ENCODE results near the gene CDHR2. TPM values are rescaled to one million over a fixed set of nuclear protein-coding genes. Genes with fewer than 3 reads are reported as not detected.

CDHR2 gene
- total and polyA plus RNA-seq, 2 donors from 2014 or later: 4.2 to 8.0 TPM

DNA sequence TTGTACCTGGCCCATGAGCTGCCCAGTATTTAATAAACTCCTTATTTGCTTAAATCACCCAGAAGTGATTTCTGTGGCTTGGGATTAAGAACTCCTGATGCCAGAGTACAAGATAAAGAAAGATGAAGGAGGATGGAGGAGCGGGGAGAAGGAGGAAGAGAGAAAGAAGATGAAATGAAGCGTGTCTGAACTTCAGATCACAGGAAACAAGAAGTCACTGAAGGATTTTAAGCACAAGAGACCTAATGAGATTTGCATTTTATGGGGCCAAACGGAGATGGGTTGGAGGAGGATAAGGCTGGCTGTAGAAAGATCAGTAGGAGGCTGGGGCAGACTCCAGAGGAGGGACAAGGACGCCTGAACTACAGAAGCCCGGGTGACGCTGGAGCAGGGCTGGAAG lies 84.5 kb downstream of the CDHR2 start:
- Histone ChIP-seq H3K4me3 (ENCODE audit: low read length in 3 of 3) (no peak overlapping the region), H3K27me3 (ENCODE audit: control insufficient read depth, insufficient read depth, low read length) (peaks cover 25% of the 10 kb centered on the region), H3K9ac (ENCODE audit: low read length in 3 of 3) (no peak overlapping the region), H3K27ac (ENCODE audit: low read depth in 2 of 2, low read length in 2 of 2) (no peak overlapping the region), H3K9me3 (ENCODE audit: control insufficient read depth in 2 of 3, insufficient read depth in 1 of 3, low read length in 3 of 3) (no peaks in the 10 kb centered on the region), H3K36me3 (ENCODE audit: control insufficient read depth in 2 of 3, insufficient read depth in 3 of 3, low read length in 3 of 3) (no peaks in the 10 kb centered on the region), H3K4me1 (ENCODE audit: control insufficient read depth in 2 of 3, insufficient read depth in 2 of 3, low read depth in 1 of 3, low read length in 3 of 3) (peaks cover 0 to 7% (median 0%) of the 10 kb centered on the region in 3 donors)
- DNase-seq (no peak), FAIRE-seq (no peak)
- TF ChIP-seq, protein P1, sequence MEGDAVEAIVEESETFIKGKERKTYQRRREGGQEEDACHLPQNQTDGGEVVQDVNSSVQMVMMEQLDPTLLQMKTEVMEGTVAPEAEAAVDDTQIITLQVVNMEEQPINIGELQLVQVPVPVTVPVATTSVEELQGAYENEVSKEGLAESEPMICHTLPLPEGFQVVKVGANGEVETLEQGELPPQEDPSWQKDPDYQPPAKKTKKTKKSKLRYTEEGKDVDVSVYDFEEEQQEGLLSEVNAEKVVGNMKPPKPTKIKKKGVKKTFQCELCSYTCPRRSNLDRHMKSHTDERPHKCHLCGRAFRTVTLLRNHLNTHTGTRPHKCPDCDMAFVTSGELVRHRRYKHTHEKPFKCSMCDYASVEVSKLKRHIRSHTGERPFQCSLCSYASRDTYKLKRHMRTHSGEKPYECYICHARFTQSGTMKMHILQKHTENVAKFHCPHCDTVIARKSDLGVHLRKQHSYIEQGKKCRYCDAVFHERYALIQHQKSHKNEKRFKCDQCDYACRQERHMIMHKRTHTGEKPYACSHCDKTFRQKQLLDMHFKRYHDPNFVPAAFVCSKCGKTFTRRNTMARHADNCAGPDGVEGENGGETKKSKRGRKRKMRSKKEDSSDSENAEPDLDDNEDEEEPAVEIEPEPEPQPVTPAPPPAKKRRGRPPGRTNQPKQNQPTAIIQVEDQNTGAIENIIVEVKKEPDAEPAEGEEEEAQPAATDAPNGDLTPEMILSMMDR (IDR thresholded peaks at IDR 0.05; ENCODE audit: borderline replicate concordance, extremely low read depth, insufficient read depth): no peak
- intact Hi-C loops (cut with DNase I): no loop called here

DNA sequence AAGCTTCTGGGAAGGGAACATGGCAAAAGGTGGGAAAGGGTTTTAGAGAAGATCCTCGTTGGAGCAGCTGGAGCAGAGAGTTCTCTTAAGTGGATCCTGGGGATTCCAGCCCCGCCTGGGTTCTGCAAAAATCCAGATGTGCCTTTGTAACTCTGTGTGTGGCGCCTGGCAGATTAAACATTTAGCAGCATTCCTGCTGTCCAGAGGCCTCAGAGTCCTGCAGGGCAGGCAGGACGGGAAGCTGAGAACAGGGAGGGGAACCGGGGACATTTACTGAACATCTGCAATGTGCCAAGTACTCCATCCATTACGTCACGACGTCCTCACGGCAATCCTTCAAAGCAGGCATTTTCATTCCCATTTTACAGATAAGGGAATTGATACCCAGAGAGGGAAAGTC lies 87.3 kb downstream of the CDHR2 start:
- H3K9ac ChIP-seq (ENCODE audit: low read length in 3 of 3): no peak overlapping the region
- TF ChIP-seq, protein P1 (IDR thresholded peaks at IDR 0.05; ENCODE audit: borderline replicate concordance, extremely low read depth, insufficient read depth): no peak
- H3K36me3 ChIP-seq (ENCODE audit: control insufficient read depth in 2 of 3, insufficient read depth in 3 of 3, low read length in 3 of 3): no peaks in the 10 kb centered on the region
- intact Hi-C loops (cut with DNase I): no loop called here
- H3K9me3 ChIP-seq (ENCODE audit: control insufficient read depth in 2 of 3, insufficient read depth in 1 of 3, low read length in 3 of 3): no peaks in the 10 kb centered on the region
- H3K27me3 ChIP-seq (ENCODE audit: control insufficient read depth, insufficient read depth, low read length): peaks cover 7% of the 10 kb centered on the region
- no peak overlapping the region for H3K27ac ChIP-seq (ENCODE audit: low read depth in 2 of 2, low read length in 2 of 2)
- DNase-seq: no peak
- H3K4me1 ChIP-seq (ENCODE audit: control insufficient read depth in 2 of 3, insufficient read depth in 2 of 3, low read depth in 1 of 3, low read length in 3 of 3): no peaks in the 10 kb centered on the region
- no peak overlapping the region for H3K4me3 ChIP-seq (ENCODE audit: low read length in 3 of 3)
- FAIRE-seq: no peak

DNA sequence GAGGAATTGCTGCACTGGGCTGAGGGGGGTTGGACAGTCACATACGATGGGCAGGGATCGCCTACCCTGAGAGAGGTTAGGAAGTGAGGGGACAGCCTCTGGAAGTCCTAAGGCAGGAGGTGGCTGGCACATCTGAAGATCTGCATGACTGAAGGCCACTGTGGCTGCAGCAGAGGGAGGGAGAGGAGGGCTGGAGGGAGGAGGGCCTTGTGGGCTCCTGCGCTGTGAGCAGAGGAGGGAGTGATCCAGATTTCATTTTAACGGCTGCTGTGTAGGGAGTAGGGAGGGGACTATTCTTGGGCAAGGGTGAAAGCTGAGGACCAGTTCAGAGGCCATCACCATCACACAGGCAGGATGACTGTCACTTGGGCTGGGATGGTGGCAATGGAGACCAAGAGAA lies 88.4 kb downstream of the CDHR2 start:
- Histone ChIP-seq H3K27me3 (ENCODE audit: control insufficient read depth, insufficient read depth, low read length) (peaks cover 5% of the 10 kb centered on the region), H3K4me1 (ENCODE audit: control insufficient read depth in 2 of 3, insufficient read depth in 2 of 3, low read depth in 1 of 3, low read length in 3 of 3) (no peaks in the 10 kb centered on the region), H3K27ac (ENCODE audit: low read depth in 2 of 2, low read length in 2 of 2) (no peak overlapping the region), H3K9me3 (ENCODE audit: control insufficient read depth in 2 of 3, insufficient read depth in 1 of 3, low read length in 3 of 3) (no peaks in the 10 kb centered on the region), H3K4me3 (ENCODE audit: low read length in 3 of 3) (no peak overlapping the region), H3K9ac (ENCODE audit: low read length in 3 of 3) (no peak overlapping the region), H3K36me3 (ENCODE audit: control insufficient read depth in 2 of 3, insufficient read depth in 3 of 3, low read length in 3 of 3) (no peaks in the 10 kb centered on the region)
- TF ChIP-seq, protein P1 (IDR thresholded peaks at IDR 0.05; ENCODE audit: borderline replicate concordance, extremely low read depth, insufficient read depth): no peak
- DNase-seq (peak in 2 of 5 donors; percentile 32 to 45), FAIRE-seq (no peak)
- intact Hi-C loops (cut with DNase I): no loop called here

DNA sequence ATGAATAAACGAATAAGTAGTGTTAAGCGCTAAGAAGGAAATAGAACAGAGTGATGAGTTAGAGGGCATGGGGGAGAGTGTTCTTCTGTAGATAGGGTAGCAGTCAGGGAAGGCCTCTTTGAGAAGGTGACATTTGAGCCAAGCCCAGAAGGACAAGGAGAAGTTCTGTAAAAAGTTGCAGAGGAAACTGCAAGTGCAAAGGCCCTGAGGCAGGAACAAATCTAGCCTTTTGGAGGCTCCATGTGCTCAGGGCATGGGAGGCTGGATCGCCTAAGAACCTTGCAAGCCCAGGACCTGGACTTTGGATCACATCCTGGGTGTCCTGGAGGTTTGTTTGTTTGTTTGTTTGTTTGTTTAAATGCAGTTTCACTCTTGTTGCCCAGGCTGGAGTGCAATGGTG lies 89.3 kb downstream of the CDHR2 start:
- DNase-seq: no peak
- H3K9me3 ChIP-seq (ENCODE audit: control insufficient read depth in 2 of 3, insufficient read depth in 1 of 3, low read length in 3 of 3): no peaks in the 10 kb centered on the region
- peaks cover 5% of the 10 kb centered on the region for H3K27me3 ChIP-seq (ENCODE audit: control insufficient read depth, insufficient read depth, low read length)
- intact Hi-C loops (cut with DNase I): no loop called here
- no peak overlapping the region for H3K4me3 ChIP-seq (ENCODE audit: low read length in 3 of 3)
- H3K27ac ChIP-seq (ENCODE audit: low read depth in 2 of 2, low read length in 2 of 2): no peak overlapping the region
- no peaks in the 10 kb centered on the region for H3K36me3 ChIP-seq (ENCODE audit: control insufficient read depth in 2 of 3, insufficient read depth in 3 of 3, low read length in 3 of 3)
- TF ChIP-seq, protein P1 (IDR thresholded peaks at IDR 0.05; ENCODE audit: borderline replicate concordance, extremely low read depth, insufficient read depth): no peak
- no peaks in the 10 kb centered on the region for H3K4me1 ChIP-seq (ENCODE audit: control insufficient read depth in 2 of 3, insufficient read depth in 2 of 3, low read depth in 1 of 3, low read length in 3 of 3)
- no peak for FAIRE-seq
- no peak overlapping the region for H3K9ac ChIP-seq (ENCODE audit: low read length in 3 of 3)
